ENCODE data around the gene HIVEP2. TPM values are rescaled to one million over a fixed set of nuclear protein-coding genes. Genes with fewer than 3 reads are reported as not detected.

The HIVEP2 gene
- total RNA-seq, 1 experiment from 2014 or later: 10.3 TPM

- in situ Hi-C loops (cut with HindIII; ENCODE audit: low pct_unique_long_range_greater_than_20kb, low sequenced_read_pairs): no loop called here
- BruUV-seq (replicated peaks): no TSS peak
- POLR2A ChIA-PET: no interaction called here
These were observed 136.4 kb downstream of the HIVEP2 start for GRCh38 chr6:142808405-142809061.

GRCh38 chr6:142805042-142805441 is 139.9 kb downstream of the HIVEP2 start:
- Histone ChIP-seq H3K27me3 (ENCODE audit: control insufficient read depth, insufficient read depth, low read length) (no peaks in the 10 kb centered on the region), H3K4me1 (ENCODE audit: control insufficient read depth, insufficient read depth, low read length) (no peaks in the 10 kb centered on the region), H3K4me3 (ENCODE audit: low read depth in 2 of 2, low read length in 2 of 2) (no peak overlapping the region), H3K27ac (ENCODE audit: low read length) (no peak overlapping the region), H3K9me3 (ENCODE audit: control insufficient read depth, insufficient read depth, low read depth, low read length) (no peaks in the 10 kb centered on the region), H3K36me3 (ENCODE audit: control insufficient read depth, insufficient read depth, low read length) (no peaks in the 10 kb centered on the region)
- no peak for ATAC-seq
- BruUV-seq (replicated peaks): no TSS peak
- ChIA-PET POLR2A (no interaction called here), CTCF (interaction anchor here (0.6 to 0.7 kb wide), 2 partner anchors 81 to 480 kb away, joined by 3 read pairs; no protein-coding TSS in a partner anchor)
- no peak for TF ChIP-seq POLR2AphosphoS5 (IDR thresholded peaks at IDR 0.05; ENCODE audit: low read depth, low read length)
- TF ChIP-seq CTCF (IDR thresholded peaks at IDR 0.05): no peak
- no peak for TF ChIP-seq SIN3A (IDR thresholded peaks at IDR 0.05; ENCODE audit: borderline replicate concordance, insufficient read depth, low read depth, low read length)
- no peak for TF ChIP-seq TCF7L2 (IDR thresholded peaks at IDR 0.05; ENCODE audit: low read depth, low read length)
- TF ChIP-seq REST (IDR thresholded peaks at IDR 0.05; ENCODE audit: insufficient read depth in 1 of 2, low read depth in 2 of 2, low read length in 1 of 2): no peak
- intact Hi-C loops (cut with micrococcal nuclease; ENCODE audit: unreplicated experiment): no loop called here
- in situ Hi-C loops (cut with HindIII; ENCODE audit: low pct_unique_long_range_greater_than_20kb, low sequenced_read_pairs): no loop called here
- DNase-seq (ENCODE audit: low read depth, low spot score): no peak

More at GRCh38 chr6:142808405-142809061, 136.4 kb downstream of the HIVEP2 start:
- CTCF ChIA-PET: no interaction called here
- no peak overlapping the region for H3K4me3 ChIP-seq (ENCODE audit: low read depth in 2 of 2, low read length in 2 of 2)
- ATAC-seq: no peak
- no peak overlapping the region for H3K27ac ChIP-seq (ENCODE audit: low read length)
- no peaks in the 10 kb centered on the region for H3K4me1 ChIP-seq (ENCODE audit: control insufficient read depth, insufficient read depth, low read length)
- no peaks in the 10 kb centered on the region for H3K36me3 ChIP-seq (ENCODE audit: control insufficient read depth, insufficient read depth, low read length)
- DNase-seq (ENCODE audit: low read depth, low spot score): no peak
- TF ChIP-seq REST (IDR thresholded peaks at IDR 0.05; ENCODE audit: insufficient read depth in 1 of 2, low read depth in 2 of 2, low read length in 1 of 2): no peak
- no peak for TF ChIP-seq SIN3A (IDR thresholded peaks at IDR 0.05; ENCODE audit: borderline replicate concordance, insufficient read depth, low read depth, low read length)
- no peak for TF ChIP-seq TCF7L2 (IDR thresholded peaks at IDR 0.05; ENCODE audit: low read depth, low read length)
- TF ChIP-seq CTCF (IDR thresholded peaks at IDR 0.05): no peak
- no peak for TF ChIP-seq POLR2AphosphoS5 (IDR thresholded peaks at IDR 0.05; ENCODE audit: low read depth, low read length)
- H3K27me3 ChIP-seq (ENCODE audit: control insufficient read depth, insufficient read depth, low read length): no peaks in the 10 kb centered on the region
- intact Hi-C loops (cut with micrococcal nuclease; ENCODE audit: unreplicated experiment): no loop called here
- H3K9me3 ChIP-seq (ENCODE audit: control insufficient read depth, insufficient read depth, low read depth, low read length): no peaks in the 10 kb centered on the region

All from Panc1 (cell line).